Natural killer cell (primary cell): Measurements from ENCODE around the gene CEBPG. TPM values are rescaled to one million over a fixed set of nuclear protein-coding genes. Genes with fewer than 3 reads are reported as not detected.

Source experiments
- ATAC-seq, 3 donors: fragments of 150-1000 bp in 2 of 3; fragments of 200-7000 bp in 1 of 3; cut with Tn5 transposase; 1 replicate in 1 of 3; 2 replicates in 2 of 3; pipeline ENCODE4 v1.10.0; 2021; ENCODE audit warnings: mild to moderate bottlenecking in 2 of 3, moderate library complexity in 2 of 3
- DNase-seq, 2 donors: peaks; one replicate each; pipeline versions ENCODE4 v3.0.0 to v3.0.0-alpha.2; 2013 to 2021; ENCODE audit warnings: mixed read lengths in 1 of 2
- H3K27ac ChIP-seq: one replicate; pipeline ENCODE4 v1.5.1; 2013; ENCODE audit warnings: mild to moderate bottlenecking, low read length
- H3K27me3 ChIP-seq: one replicate; pipeline ENCODE4 v1.6.1; 2013; ENCODE audit warnings: low read length; ENCODE audit not compliant: control insufficient read depth, insufficient read depth
- H3K36me3 ChIP-seq: one replicate; pipeline ENCODE4 v1.6.1; 2013; ENCODE audit warnings: low read length; ENCODE audit not compliant: control insufficient read depth, insufficient read depth
- H3K4me1 ChIP-seq: one replicate; pipeline ENCODE4 v1.6.1; 2013; ENCODE audit warnings: low read length; ENCODE audit not compliant: control insufficient read depth, insufficient read depth
- H3K4me3 ChIP-seq: one replicate; pipeline ENCODE4 v1.5.1; 2013; ENCODE audit warnings: low read length
- H3K9me3 ChIP-seq: one replicate; pipeline ENCODE4 v1.6.1; 2013; ENCODE audit warnings: low read length; ENCODE audit not compliant: control insufficient read depth, insufficient read depth
- H3K27ac Mint-ChIP-seq, 2 donors: one replicate each; pipeline ENCODE4 v1.8.0; 2022; ENCODE audit warnings: mild to moderate bottlenecking in 2 of 2, mixed read lengths in 2 of 2, moderate library complexity in 1 of 2
- H3K27me3 Mint-ChIP-seq, 2 donors: one replicate each; pipeline ENCODE4 v1.8.0; 2022; ENCODE audit warnings: low read depth in 2 of 2, mixed read lengths in 2 of 2
- H3K36me3 Mint-ChIP-seq: one replicate; pipeline ENCODE4 v1.8.0; 2022; ENCODE audit warnings: mixed read lengths
- H3K4me1 Mint-ChIP-seq, 2 donors: one replicate each; pipeline ENCODE4 v1.8.0; 2022; ENCODE audit warnings: mixed read lengths in 2 of 2
- H3K4me3 Mint-ChIP-seq: one replicate; pipeline ENCODE4 v1.8.0; 2022; ENCODE audit warnings: mild to moderate bottlenecking, moderate library complexity, mixed read lengths
- H3K9me3 Mint-ChIP-seq, 2 donors: one replicate each; pipeline ENCODE4 v1.8.0; 2022; ENCODE audit warnings: mixed read lengths in 2 of 2
- CTCF ChIP-seq: fragments of 200-600 bp; IDR thresholded peaks from one replicate; pipeline ENCODE4 v1.8.0; 2022; ENCODE audit warnings: antibody characterized with exemption
- WGBS: methylation state at CpG from one replicate; pipeline ENCODE4 v1.1.7; 2013; ENCODE audit warnings: missing lambda C conversion rate; ENCODE audit not compliant: insufficient coverage; 5-methylcytosine and 5-hydroxymethylcytosine counted together
- intact Hi-C: fragments of 100-400 bp; cut with micrococcal nuclease; formaldehyde crosslinking; loops from one replicate; pipeline ENCODE4 v1.14.2; 2022
- total RNA-seq, 4 donors: library from RNA; stranded (reverse); fragments of 120-200 nt in 1 of 4; gene quantifications; one replicate each; pipeline versions ENCODE4 v1.2.3 to v1.2.4, GENCODE V29; 2013 to 2022

The CEBPG gene
- total RNA-seq, 3 donors from 2014 or later (not counting 1 experiment from before 2014, with no cell fraction given) = 22.3 to 28.1 (median 23.9) TPM

GRCh38 chr19:33343859-33344572, 29.5 kb upstream of the CEBPG start:
- no peaks in the 10 kb centered on the region for H3K4me1 Mint-ChIP-seq
- Histone ChIP-seq H3K36me3 (no peaks in the 10 kb centered on the region), H3K27ac (no peak overlapping the region), H3K27me3 (peaks cover 13% of the 10 kb centered on the region), H3K4me1 (no peaks in the 10 kb centered on the region), H3K9me3 (no peaks in the 10 kb centered on the region), H3K4me3 (no peak overlapping the region)
- ATAC-seq = no peak
- no peak overlapping the region for H3K27ac Mint-ChIP-seq
- H3K9me3 Mint-ChIP-seq = no peaks in the 10 kb centered on the region
- no peaks in the 10 kb centered on the region for H3K36me3 Mint-ChIP-seq
- no peak for DNase-seq
- H3K4me3 Mint-ChIP-seq = no peak overlapping the region
- no peak for TF ChIP-seq CTCF
- H3K27me3 Mint-ChIP-seq = peaks cover 22 to 46% of the 10 kb centered on the region in 2 donors
- 49% methylated on average over 12 of the region's 12 CpGs for WGBS
- intact Hi-C loops = no loop called here

- H3K27me3 Mint-ChIP-seq = peaks cover 19 to 42% of the 10 kb centered on the region in 2 donors
- Histone ChIP-seq H3K4me3 (no peak overlapping the region), H3K36me3 (no peaks in the 10 kb centered on the region), H3K9me3 (no peaks in the 10 kb centered on the region), H3K27ac (no peak overlapping the region), H3K27me3 (peaks cover 10% of the 10 kb centered on the region), H3K4me1 (no peaks in the 10 kb centered on the region)
- H3K27ac Mint-ChIP-seq = no peak overlapping the region
- no peak overlapping the region for H3K4me3 Mint-ChIP-seq
- intact Hi-C loops = no loop called here
- H3K4me1 Mint-ChIP-seq = no peaks in the 10 kb centered on the region
- DNase-seq (no peak), ATAC-seq (no peak)
- WGBS = 67% methylated on average over 4 of the region's 4 CpGs
- no peak for TF ChIP-seq CTCF
- H3K36me3 Mint-ChIP-seq = no peaks in the 10 kb centered on the region
- no peaks in the 10 kb centered on the region for H3K9me3 Mint-ChIP-seq
Observed at GRCh38 chr19:33344573-33344925, 29.0 kb upstream of the CEBPG start.

- 91% methylated on average over 4 of the region's 6 CpGs for WGBS
- Histone ChIP-seq H3K27me3 (peaks cover 10% of the 10 kb centered on the region), H3K27ac (no peak overlapping the region), H3K4me1 (no peaks in the 10 kb centered on the region), H3K4me3 (no peak overlapping the region), H3K36me3 (no peaks in the 10 kb centered on the region), H3K9me3 (no peaks in the 10 kb centered on the region)
- ATAC-seq (no peak), DNase-seq (no peak)
- intact Hi-C loops = no loop called here
- no peak overlapping the region for H3K27ac Mint-ChIP-seq
- no peak overlapping the region for H3K4me3 Mint-ChIP-seq
- no peaks in the 10 kb centered on the region for H3K4me1 Mint-ChIP-seq
- H3K36me3 Mint-ChIP-seq = no peaks in the 10 kb centered on the region
- peaks cover 19 to 47% of the 10 kb centered on the region in 2 donors for H3K27me3 Mint-ChIP-seq
- H3K9me3 Mint-ChIP-seq = no peaks in the 10 kb centered on the region
- no peak for TF ChIP-seq CTCF
Observed at GRCh38 chr19:33345163-33345562, 28.3 kb upstream of the CEBPG start.

GRCh38 chr19:33346665-33347064, 26.8 kb upstream of the CEBPG start:
- Mint-ChIP-seq H3K4me1 (no peaks in the 10 kb centered on the region), H3K27ac (no peak overlapping the region), H3K27me3 (peaks cover 17 to 49% of the 10 kb centered on the region in 2 donors), H3K9me3 (no peaks in the 10 kb centered on the region), H3K4me3 (no peak overlapping the region), H3K36me3 (no peaks in the 10 kb centered on the region)
- intact Hi-C loops = no loop called here
- Histone ChIP-seq H3K27me3 (peaks cover 6% of the 10 kb centered on the region), H3K9me3 (no peaks in the 10 kb centered on the region), H3K4me3 (no peak overlapping the region), H3K4me1 (no peaks in the 10 kb centered on the region), H3K27ac (no peak overlapping the region), H3K36me3 (no peaks in the 10 kb centered on the region)
- TF ChIP-seq CTCF = no peak
- no peak for DNase-seq
- ATAC-seq = no peak
